HepG2 (cell line): ENCODE results near the gene SZRD1. TPM values are rescaled to one million over a fixed set of nuclear protein-coding genes. Genes with fewer than 3 reads are reported as not detected.

Experiments
- FOXP1 ChIP-seq, 2 experiments: fragments of 450-650 bp in 1 of 2; IDR thresholded peaks; 2 replicates each; pipeline ENCODE4 v1.6.1; 2017 to 2018; ENCODE audit warnings: antibody characterized with exemption in 1 of 2
- GABPA ChIP-seq, 2 experiments: IDR thresholded peaks; 2 replicates each; pipeline ENCODE4 v1.6.1; 2011 to 2016; ENCODE audit warnings: low read depth in 2 of 2, low read length in 1 of 2, missing biosample characterization in 1 of 2, missing genetic modification characterization in 1 of 2
- HMG20B ChIP-seq: conservative IDR thresholded peaks from 2 replicates; pipeline ENCODE4 v1.6.1; 2016; ENCODE audit warnings: missing genetic modification reagents, missing compliant biosample characterization
- KDM5B ChIP-seq: sonication (generic); formaldehyde crosslinking; IDR thresholded peaks from 2 replicates; pipeline ENCODE4 v1.4.0; 2020; ENCODE audit warnings: missing genetic modification reagents, mild to moderate bottlenecking, borderline replicate concordance
- SMARCE1 ChIP-seq: fragments of 450-650 bp; IDR thresholded peaks from 2 replicates; pipeline ENCODE4 v1.6.1; 2017; ENCODE audit warnings: borderline replicate concordance
- TEAD3 ChIP-seq: optimal IDR thresholded peaks from 2 replicates; pipeline ENCODE3; 2016; ENCODE audit warnings: borderline replicate concordance
- polyA plus RNA-seq, 8 experiments: library from polyadenylated mRNA; depleted of rRNA in 3 of 8; stranded (reverse) in 7 of 8; unstranded in 1 of 8; fragments of >200 nt; fragmentation: Illumina TruSeq in 4 of 8; extraction: Trizol in 4 of 8; gene quantifications; 2 replicates each; pipeline versions ENCODE4 v1.2.1 to v1.2.3, GENCODE V29; 2011 to 2016; ENCODE audit warnings: low read depth in 4 of 8, missing spikeins in 1 of 8, mixed read lengths in 1 of 8; ENCODE audit not compliant: insufficient read depth in 1 of 8
- total RNA-seq, 5 experiments: library from RNA; depleted of rRNA; stranded (reverse); fragments of >200 nt; fragmentation: Illumina TruSeq; extraction: Trizol; gene quantifications; 2 replicates each; pipeline ENCODE4 v1.2.3, GENCODE V29; 2016; ENCODE audit warnings: low read depth in 1 of 5
- TF ChIP-seq, protein P1 (sequence below): sonication (generic); formaldehyde crosslinking; IDR thresholded peaks from 2 replicates; pipeline ENCODE4 v1.8.0; 2022; ENCODE audit warnings: missing genetic modification reagents, mild to moderate bottlenecking, inconsistent platforms, borderline replicate concordance
- TF ChIP-seq, protein P2 (sequence below): sonication (generic); formaldehyde crosslinking; IDR thresholded peaks from 2 replicates; pipeline ENCODE4 v1.5.0; 2020; ENCODE audit warnings: mild to moderate bottlenecking, missing genetic modification reagents
- TF ChIP-seq, protein P3 (sequence below): sonication (generic); formaldehyde crosslinking; IDR thresholded peaks from one replicate; pipeline ENCODE4 v1.5.1; 2020; ENCODE audit warnings: mild to moderate bottlenecking, missing genetic modification reagents; ENCODE audit errors: not compliant biosample characterization
- TF ChIP-seq, protein P4 (sequence below), 2 experiments: IDR thresholded peaks; 2 replicates each; pipeline ENCODE4 v1.6.1; 2011 to 2012; ENCODE audit warnings: low read length in 2 of 2, borderline replicate concordance in 1 of 2, low read depth in 1 of 2, mild to moderate bottlenecking in 1 of 2, moderate library complexity in 1 of 2

The SZRD1 gene
- total and polyA plus RNA-seq, 2 of the 13 experiments (the other 11 are each of a cell fraction or from before 2014, with no cell fraction given): 28.5 to 41.4 TPM

DNA sequence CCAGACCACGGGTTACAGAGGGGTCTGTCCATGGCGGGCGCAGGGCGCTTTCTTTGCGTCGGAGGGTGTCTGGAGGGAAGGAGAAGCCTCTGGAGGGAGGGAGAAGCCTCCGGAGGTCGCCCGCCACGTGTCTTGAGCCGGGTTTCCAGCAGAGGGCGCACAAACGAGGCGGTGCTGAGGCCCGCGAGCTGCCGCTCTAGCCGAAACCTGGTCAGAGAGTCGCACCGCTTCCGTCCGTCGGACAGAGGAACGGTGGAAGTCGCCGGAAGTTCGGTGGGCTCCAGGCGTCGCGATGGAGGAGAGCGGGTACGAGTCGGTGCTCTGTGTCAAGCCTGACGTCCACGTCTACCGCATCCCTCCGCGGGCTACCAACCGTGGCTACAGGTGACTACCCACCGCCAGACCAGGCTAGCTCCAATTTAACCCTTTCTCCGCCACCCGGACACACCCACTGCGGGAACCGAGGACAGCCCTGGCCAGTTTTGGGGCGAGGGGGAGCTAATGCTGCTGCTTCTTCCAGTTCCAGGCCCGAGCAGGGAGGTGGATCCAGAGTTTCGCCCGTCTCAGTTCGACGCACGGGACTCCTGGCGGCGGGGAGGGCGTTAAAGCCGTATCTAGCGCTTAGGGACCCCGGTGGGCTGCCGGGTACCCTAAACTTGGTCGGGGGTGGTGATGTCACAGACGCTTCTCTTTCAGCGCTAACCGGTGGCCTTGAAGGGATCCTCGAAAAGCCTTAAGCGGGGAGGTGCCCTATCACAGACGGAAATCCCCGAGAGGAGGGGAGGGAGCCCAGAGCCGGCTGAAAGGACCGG is 73.6 kb downstream of the SZRD1 start, which contains the start of gene NECAP2 (continued):
- TF ChIP-seq, protein P1, sequence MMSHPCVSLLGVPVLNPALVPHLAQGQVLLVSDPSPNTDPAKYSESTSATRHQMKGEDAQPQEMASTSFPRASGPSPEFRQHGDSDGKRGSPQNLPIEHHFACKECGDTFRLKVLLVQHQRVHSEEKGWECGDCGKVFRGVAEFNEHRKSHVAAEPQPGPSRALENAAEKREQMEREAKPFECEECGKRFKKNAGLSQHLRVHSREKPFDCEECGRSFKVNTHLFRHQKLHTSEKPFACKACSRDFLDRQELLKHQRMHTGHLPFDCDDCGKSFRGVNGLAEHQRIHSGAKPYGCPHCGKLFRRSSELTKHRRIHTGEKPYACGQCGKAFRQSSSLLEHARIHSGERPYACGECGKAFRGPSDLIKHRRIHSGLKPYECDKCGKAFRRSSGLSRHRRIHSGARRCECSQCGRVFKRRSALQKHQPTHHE: peak; percentile 87
- TF ChIP-seq, protein P2, sequence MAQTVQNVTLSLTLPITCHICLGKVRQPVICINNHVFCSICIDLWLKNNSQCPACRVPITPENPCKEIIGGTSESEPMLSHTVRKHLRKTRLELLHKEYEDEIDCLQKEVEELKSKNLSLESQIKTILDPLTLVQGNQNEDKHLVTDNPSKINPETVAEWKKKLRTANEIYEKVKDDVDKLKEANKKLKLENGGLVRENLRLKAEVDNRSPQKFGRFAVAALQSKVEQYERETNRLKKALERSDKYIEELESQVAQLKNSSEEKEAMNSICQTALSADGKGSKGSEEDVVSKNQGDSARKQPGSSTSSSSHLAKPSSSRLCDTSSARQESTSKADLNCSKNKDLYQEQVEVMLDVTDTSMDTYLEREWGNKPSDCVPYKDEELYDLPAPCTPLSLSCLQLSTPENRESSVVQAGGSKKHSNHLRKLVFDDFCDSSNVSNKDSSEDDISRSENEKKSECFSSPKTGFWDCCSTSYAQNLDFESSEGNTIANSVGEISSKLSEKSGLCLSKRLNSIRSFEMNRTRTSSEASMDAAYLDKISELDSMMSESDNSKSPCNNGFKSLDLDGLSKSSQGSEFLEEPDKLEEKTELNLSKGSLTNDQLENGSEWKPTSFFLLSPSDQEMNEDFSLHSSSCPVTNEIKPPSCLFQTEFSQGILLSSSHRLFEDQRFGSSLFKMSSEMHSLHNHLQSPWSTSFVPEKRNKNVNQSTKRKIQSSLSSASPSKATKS (CRISPR knock-in tag): no peak
- TF ChIP-seq SMARCE1 (no peak), HMG20B (CRISPR knock-in tag) (0 out of 2 replicates have a peak, but pooled peaks have one; percentile 13), TEAD3 (peak; percentile 78), FOXP1 (IDR thresholded peaks at IDR 0.05) (no peak), FOXP1 (CRISPR knock-in tag; IDR thresholded peaks at IDR 0.05) (no peak), GABPA (IDR thresholded peaks at IDR 0.05; ENCODE audit: low read depth, low read length) (peak; percentile 94), GABPA (CRISPR knock-in tag; IDR thresholded peaks at IDR 0.05; ENCODE audit: low read depth) (peak; percentile 97), KDM5B (CRISPR knock-in tag) (peak; percentile 90)
- TF ChIP-seq, protein P3, sequence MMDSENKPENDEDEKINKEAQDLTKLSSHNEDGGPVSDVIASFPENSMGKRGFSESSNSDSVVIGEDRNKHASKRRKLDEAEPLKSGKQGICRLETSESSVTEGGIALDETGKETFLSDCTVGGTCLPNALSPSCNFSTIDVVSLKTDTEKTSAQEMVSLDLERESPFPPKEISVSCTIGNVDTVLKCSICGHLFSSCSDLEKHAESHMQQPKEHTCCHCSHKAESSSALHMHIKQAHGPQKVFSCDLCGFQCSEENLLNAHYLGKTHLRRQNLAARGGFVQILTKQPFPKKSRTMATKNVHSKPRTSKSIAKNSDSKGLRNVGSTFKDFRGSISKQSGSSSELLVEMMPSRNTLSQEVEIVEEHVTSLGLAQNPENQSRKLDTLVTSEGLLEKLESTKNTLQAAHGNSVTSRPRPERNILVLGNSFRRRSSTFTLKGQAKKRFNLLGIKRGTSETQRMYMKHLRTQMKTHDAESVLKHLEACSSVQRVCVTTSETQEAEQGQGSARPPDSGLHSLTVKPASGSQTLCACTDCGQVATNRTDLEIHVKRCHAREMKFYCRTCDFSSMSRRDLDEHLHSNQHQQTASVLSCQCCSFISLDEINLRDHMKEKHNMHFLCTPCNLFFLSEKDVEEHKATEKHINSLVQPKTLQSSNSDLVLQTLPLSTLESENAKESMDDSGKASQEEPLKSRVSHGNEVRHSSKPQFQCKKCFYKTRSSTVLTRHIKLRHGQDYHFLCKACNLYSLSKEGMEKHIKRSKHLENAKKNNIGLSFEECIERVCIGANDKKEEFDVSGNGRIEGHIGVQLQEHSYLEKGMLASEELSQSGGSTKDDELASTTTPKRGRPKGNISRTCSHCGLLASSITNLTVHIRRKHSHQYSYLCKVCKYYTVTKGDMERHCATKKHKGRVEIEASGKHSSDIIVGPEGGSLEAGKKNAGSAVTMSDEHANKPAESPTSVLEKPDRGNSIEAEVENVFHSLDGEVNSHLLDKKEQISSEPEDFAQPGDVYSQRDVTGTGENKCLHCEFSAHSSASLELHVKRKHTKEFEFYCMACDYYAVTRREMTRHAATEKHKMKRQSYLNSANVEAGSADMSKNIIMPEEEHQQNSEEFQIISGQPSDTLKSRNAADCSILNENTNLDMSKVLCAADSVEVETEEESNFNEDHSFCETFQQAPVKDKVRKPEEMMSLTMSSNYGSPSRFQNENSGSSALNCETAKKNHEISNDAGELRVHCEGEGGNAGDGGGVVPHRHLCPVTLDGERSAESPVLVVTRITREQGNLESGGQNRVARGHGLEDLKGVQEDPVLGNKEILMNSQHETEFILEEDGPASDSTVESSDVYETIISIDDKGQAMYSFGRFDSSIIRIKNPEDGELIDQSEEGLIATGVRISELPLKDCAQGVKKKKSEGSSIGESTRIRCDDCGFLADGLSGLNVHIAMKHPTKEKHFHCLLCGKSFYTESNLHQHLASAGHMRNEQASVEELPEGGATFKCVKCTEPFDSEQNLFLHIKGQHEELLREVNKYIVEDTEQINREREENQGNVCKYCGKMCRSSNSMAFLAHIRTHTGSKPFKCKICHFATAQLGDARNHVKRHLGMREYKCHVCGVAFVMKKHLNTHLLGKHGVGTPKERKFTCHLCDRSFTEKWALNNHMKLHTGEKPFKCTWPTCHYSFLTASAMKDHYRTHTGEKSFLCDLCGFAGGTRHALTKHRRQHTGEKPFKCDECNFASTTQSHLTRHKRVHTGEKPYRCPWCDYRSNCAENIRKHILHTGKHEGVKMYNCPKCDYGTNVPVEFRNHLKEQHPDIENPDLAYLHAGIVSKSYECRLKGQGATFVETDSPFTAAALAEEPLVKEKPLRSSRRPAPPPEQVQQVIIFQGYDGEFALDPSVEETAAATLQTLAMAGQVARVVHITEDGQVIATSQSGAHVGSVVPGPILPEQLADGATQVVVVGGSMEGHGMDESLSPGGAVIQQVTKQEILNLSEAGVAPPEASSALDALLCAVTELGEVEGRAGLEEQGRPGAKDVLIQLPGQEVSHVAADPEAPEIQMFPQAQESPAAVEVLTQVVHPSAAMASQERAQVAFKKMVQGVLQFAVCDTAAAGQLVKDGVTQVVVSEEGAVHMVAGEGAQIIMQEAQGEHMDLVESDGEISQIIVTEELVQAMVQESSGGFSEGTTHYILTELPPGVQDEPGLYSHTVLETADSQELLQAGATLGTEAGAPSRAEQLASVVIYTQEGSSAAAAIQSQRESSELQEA (CRISPR knock-in tag): no peak
- TF ChIP-seq, protein P4, sequence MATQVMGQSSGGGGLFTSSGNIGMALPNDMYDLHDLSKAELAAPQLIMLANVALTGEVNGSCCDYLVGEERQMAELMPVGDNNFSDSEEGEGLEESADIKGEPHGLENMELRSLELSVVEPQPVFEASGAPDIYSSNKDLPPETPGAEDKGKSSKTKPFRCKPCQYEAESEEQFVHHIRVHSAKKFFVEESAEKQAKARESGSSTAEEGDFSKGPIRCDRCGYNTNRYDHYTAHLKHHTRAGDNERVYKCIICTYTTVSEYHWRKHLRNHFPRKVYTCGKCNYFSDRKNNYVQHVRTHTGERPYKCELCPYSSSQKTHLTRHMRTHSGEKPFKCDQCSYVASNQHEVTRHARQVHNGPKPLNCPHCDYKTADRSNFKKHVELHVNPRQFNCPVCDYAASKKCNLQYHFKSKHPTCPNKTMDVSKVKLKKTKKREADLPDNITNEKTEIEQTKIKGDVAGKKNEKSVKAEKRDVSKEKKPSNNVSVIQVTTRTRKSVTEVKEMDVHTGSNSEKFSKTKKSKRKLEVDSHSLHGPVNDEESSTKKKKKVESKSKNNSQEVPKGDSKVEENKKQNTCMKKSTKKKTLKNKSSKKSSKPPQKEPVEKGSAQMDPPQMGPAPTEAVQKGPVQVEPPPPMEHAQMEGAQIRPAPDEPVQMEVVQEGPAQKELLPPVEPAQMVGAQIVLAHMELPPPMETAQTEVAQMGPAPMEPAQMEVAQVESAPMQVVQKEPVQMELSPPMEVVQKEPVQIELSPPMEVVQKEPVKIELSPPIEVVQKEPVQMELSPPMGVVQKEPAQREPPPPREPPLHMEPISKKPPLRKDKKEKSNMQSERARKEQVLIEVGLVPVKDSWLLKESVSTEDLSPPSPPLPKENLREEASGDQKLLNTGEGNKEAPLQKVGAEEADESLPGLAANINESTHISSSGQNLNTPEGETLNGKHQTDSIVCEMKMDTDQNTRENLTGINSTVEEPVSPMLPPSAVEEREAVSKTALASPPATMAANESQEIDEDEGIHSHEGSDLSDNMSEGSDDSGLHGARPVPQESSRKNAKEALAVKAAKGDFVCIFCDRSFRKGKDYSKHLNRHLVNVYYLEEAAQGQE (IDR thresholded peaks at IDR 0.05; ENCODE audit: borderline replicate concordance in 1 of 2, low read depth in 1 of 2, low read length in 2 of 2): no peak; a peak in 1 of 4 replicates
